Measurements from ENCODE around the gene LGALS3. TPM values are rescaled to one million over a fixed set of nuclear protein-coding genes. Genes with fewer than 3 reads are reported as not detected.

The LGALS3 gene
- total RNA-seq, 1 experiment from 2014 or later = 1.9 TPM

- no peaks in the 10 kb centered on the region for H3K4me1 ChIP-seq
- no peak for DNase-seq
- no peak overlapping the region for H3K4me3 ChIP-seq
- no peak overlapping the region for H3K27ac ChIP-seq
- H3K36me3 ChIP-seq = peaks cover 61% of the 10 kb centered on the region
- no peaks in the 10 kb centered on the region for H3K9me3 ChIP-seq (replicated peaks)
- H3K27me3 ChIP-seq = no peaks in the 10 kb centered on the region
Observed at GRCh38 chr14:55170526-55170925, 41.5 kb downstream of the LGALS3 start.

DNA sequence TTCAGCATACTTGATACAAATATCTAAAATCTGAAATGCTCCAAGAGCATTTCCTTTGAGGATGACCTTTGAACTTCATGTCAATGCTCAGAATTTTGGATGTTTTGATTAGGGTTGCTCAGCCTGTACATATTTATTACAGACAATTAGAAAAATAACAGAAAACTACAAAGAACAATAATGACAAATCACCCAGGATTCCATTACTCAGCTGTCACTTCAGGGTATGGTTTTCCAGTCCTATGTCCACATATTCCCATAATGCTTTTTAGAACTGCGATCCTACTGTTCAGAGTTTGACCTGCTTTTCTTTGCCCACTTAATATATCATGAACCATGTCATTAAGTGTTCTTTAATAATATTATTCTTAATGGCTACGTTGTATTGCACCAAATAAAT, 51.0 kb downstream of the LGALS3 start:
- DNase-seq = no peak
- Histone ChIP-seq H3K9me3 (replicated peaks) (no peaks in the 10 kb centered on the region), H3K27ac (no peak overlapping the region), H3K4me1 (no peaks in the 10 kb centered on the region), H3K4me3 (no peak overlapping the region), H3K27me3 (no peaks in the 10 kb centered on the region), H3K36me3 (peaks cover 78% of the 10 kb centered on the region)

GRCh38 chr14:55180434-55180833, 51.4 kb downstream of the LGALS3 start:
- no peak overlapping the region for H3K27ac ChIP-seq
- H3K4me1 ChIP-seq = no peaks in the 10 kb centered on the region
- no peak for DNase-seq
- peaks cover 74% of the 10 kb centered on the region for H3K36me3 ChIP-seq
- H3K4me3 ChIP-seq = no peak overlapping the region
- H3K27me3 ChIP-seq = no peaks in the 10 kb centered on the region
- H3K9me3 ChIP-seq (replicated peaks) = no peaks in the 10 kb centered on the region

DNA sequence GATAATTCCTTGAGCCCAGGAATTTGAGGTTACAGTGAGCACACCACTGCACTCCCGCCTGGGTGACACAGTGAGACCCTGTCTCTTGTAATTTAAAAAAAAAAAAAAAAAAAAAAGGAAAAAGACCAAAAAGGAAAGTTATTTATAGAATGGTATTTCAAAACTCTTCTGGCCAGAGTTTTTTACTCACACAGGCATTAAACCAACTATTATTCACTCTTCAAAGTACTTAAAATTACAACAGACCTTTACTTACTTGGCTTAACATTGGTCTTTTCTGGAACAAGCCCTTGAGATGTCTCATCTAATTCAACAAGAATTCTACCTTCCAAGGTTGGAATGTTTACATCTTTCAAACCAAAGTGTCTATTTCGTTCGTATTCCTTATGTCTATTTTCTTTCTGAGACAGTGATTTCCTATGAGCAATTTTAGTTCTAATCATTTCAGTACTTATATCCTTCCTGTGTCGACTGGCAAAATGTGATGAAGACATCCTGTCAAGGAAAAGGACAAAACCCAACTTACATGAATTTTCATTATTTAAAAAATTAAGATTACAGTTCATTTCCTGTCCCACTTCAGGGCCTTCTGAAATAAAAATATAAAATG, 59.7 kb downstream of the LGALS3 start:
- Histone ChIP-seq H3K36me3 (peaks cover 23% of the 10 kb centered on the region), H3K4me1 (peaks cover 15% of the 10 kb centered on the region), H3K27me3 (no peaks in the 10 kb centered on the region), H3K9me3 (replicated peaks) (0 out of 2 replicates have a peak, but pooled peaks cover 6% of the 10 kb centered on the region), H3K4me3 (no peak overlapping the region), H3K27ac (no peak overlapping the region)
- no peak for DNase-seq

GRCh38 chr14:55190906-55191202, 61.8 kb downstream of the LGALS3 start:
- Histone ChIP-seq H3K27me3 (no peaks in the 10 kb centered on the region), H3K4me3 (peak overlapping the region; percentile 75), H3K36me3 (peaks cover 16% of the 10 kb centered on the region), H3K27ac (peak overlapping the region; percentile 72), H3K4me1 (peaks cover 15% of the 10 kb centered on the region), H3K9me3 (replicated peaks) (0 out of 2 replicates have a peak, but pooled peaks cover 6% of the 10 kb centered on the region)
- DNase-seq = no peak

- H3K36me3 ChIP-seq = peaks cover 12% of the 10 kb centered on the region
- peak within 1 kb of the TSS; percentile 72 for H3K27ac ChIP-seq
- peaks cover 15% of the 10 kb centered on the region for H3K4me1 ChIP-seq
- H3K27me3 ChIP-seq = no peaks in the 10 kb centered on the region
- peak within 1 kb of the TSS; percentile 75 for H3K4me3 ChIP-seq
- peak; percentile 95 to 98 for DNase-seq
- 0 out of 2 replicates have a peak, but pooled peaks cover 6% of the 10 kb centered on the region for H3K9me3 ChIP-seq (replicated peaks)
Observed at GRCh38 chr14:55191203-55192053, 62.4 kb downstream of the LGALS3 start, which contains the start of gene DLGAP5. Gene DLGAP5, minus strand, starts transcription at chr14:55191585. Its CDS starts 2,406 bp downstream, at chr14:55189179.

- peaks cover 15% of the 10 kb centered on the region for H3K4me1 ChIP-seq
- peak overlapping the region; percentile 72; the same call in 1 of the 2 replicates for H3K27ac ChIP-seq
- H3K36me3 ChIP-seq = peaks cover 9% of the 10 kb centered on the region
- peak overlapping the region; percentile 75 for H3K4me3 ChIP-seq
- no peaks in the 10 kb centered on the region for H3K27me3 ChIP-seq
- H3K9me3 ChIP-seq (replicated peaks) = 0 out of 2 replicates have a peak, but pooled peaks cover 6% of the 10 kb centered on the region
- DNase-seq = peak in 1 of 2 experiments; percentile 12
Observed at GRCh38 chr14:55192054-55192621, 63.1 kb downstream of the LGALS3 start.

DNA sequence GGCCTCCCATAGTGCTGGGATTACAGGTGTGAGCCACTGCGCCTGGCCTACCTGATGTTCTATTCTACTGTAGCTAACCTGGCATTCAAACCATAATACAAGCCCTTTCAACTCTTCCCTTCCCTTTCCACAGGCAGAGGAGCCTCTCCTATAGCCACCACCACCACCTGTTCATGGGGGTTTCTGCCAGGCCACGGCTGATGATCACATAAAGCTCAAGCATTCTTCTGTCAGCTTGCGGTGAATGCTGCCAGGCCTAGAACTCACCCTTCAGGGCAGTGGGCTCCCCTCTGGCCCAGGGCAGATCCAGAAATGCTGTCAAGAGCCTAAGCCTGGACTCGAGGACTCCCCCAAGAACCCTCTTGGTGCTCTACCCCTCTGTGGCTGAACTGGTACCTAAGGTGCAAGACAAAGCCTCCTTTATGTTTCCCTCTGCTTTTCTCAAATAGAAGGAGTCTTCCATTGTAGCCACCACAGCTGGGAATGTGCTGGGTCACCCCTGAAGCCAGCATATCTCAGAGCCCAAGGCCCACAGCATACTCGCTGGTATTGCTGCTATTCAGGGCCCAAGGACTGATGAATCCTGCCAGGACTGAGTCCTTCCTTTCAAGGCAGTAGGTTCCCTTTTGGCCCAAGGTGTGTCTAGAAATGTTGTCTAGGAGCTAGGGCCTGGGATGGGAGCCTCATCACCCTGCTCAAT, 65.8 kb downstream of the LGALS3 start:
- H3K4me1 ChIP-seq = peaks cover 9% of the 10 kb centered on the region
- H3K9me3 ChIP-seq (replicated peaks) = 0 out of 2 replicates have a peak, but pooled peaks cover 6% of the 10 kb centered on the region
- no peaks in the 10 kb centered on the region for H3K27me3 ChIP-seq
- DNase-seq = peak; percentile 37 to 58
- no peak overlapping the region for H3K27ac ChIP-seq
- H3K4me3 ChIP-seq = no peak overlapping the region
- no peaks in the 10 kb centered on the region for H3K36me3 ChIP-seq

Other genes with a start within 250 kb of the LGALS3 start
- 3.0 and 3.4 TPM in 2 replicates for gene GCH1, start 226.4 kb upstream of the LGALS3 start, total RNA-seq (2014; rRNA removed; shearing (Covaris generic))
- 42.4 and 45.3 TPM in 2 replicates for gene WDHD1, start 102.2 kb upstream of the LGALS3 start, total RNA-seq (2014; rRNA removed; shearing (Covaris generic))
- 27.7 and 33.0 TPM in 2 replicates for gene SOCS4, start 102.0 kb upstream of the LGALS3 start, total RNA-seq (2014; rRNA removed; shearing (Covaris generic))
- gene MAPK1IP1L, start 77.6 kb upstream of the LGALS3 start, total RNA-seq (2014; rRNA removed; shearing (Covaris generic)) = 66.5 and 76.2 TPM in 2 replicates
- 81.7 and 92.0 TPM in 2 replicates for gene DLGAP5, start 62.3 kb downstream of the LGALS3 start, total RNA-seq (2014; rRNA removed; shearing (Covaris generic))
- gene FBXO34, start 142.2 kb downstream of the LGALS3 start, total RNA-seq (2014; rRNA removed; shearing (Covaris generic)) = 18.1 and 19.6 TPM in 2 replicates

Data from SJCRH30 (cell line).